ENCODE measurements around the gene ERGIC1.

DNA sequence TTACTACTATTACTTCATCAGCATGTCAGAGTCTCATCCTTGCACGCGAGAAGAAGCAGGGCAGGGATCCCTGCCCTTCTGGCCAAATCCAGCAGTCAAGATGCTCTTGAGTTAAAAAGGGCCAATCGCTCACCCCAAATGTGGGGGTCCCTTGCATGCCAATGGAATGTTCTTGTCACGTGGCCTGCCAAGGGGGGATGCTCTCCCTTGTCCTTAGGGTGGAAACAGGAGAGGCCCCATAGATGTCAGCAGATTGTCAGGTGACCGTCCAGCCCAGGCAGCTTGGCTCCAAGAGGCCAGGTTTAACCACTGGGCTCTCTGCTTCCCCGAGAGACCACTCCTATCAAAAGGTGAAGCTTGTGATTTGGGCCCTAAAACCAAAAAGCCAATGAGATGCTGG, 37.7 kb upstream of the ERGIC1 start:
- TF ChIP-seq, protein P1, sequence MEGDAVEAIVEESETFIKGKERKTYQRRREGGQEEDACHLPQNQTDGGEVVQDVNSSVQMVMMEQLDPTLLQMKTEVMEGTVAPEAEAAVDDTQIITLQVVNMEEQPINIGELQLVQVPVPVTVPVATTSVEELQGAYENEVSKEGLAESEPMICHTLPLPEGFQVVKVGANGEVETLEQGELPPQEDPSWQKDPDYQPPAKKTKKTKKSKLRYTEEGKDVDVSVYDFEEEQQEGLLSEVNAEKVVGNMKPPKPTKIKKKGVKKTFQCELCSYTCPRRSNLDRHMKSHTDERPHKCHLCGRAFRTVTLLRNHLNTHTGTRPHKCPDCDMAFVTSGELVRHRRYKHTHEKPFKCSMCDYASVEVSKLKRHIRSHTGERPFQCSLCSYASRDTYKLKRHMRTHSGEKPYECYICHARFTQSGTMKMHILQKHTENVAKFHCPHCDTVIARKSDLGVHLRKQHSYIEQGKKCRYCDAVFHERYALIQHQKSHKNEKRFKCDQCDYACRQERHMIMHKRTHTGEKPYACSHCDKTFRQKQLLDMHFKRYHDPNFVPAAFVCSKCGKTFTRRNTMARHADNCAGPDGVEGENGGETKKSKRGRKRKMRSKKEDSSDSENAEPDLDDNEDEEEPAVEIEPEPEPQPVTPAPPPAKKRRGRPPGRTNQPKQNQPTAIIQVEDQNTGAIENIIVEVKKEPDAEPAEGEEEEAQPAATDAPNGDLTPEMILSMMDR (IDR thresholded peaks at IDR 0.05 in 4 of 5, conservative IDR thresholded peaks at IDR 0.05 in 1 of 5): no peak
- no peak for TF ChIP-seq POLR2A (IDR thresholded peaks at IDR 0.05)
